Glutamatergic neuron (in vitro differentiated cells): ENCODE results near the gene GCGR. TPM values are rescaled to one million over a fixed set of nuclear protein-coding genes. Genes with fewer than 3 reads are reported as not detected.

Experiments used
- DNase-seq: peaks from one replicate; pipeline ENCODE4 v3.0.0; 2022
- H3K27ac Mint-ChIP-seq: one replicate; pipeline ENCODE4 v1.8.0; 2020; ENCODE audit warnings: mild to moderate bottlenecking, mixed read lengths, inconsistent platforms; ENCODE audit not compliant: unreplicated experiment
- H3K27me3 Mint-ChIP-seq: one replicate; pipeline ENCODE4 v1.8.0; 2020; ENCODE audit warnings: mild to moderate bottlenecking, moderate library complexity, mixed read lengths, inconsistent platforms; ENCODE audit not compliant: unreplicated experiment
- H3K36me3 Mint-ChIP-seq: one replicate; pipeline ENCODE4 v1.8.0; 2020; ENCODE audit warnings: mild to moderate bottlenecking, mixed read lengths, inconsistent platforms; ENCODE audit not compliant: unreplicated experiment
- H3K4me1 Mint-ChIP-seq: one replicate; pipeline ENCODE4 v1.8.0; 2020; ENCODE audit warnings: mild to moderate bottlenecking, low read depth, mixed read lengths, inconsistent platforms; ENCODE audit not compliant: unreplicated experiment
- H3K4me3 Mint-ChIP-seq: one replicate; pipeline ENCODE4 v1.8.0; 2020; ENCODE audit warnings: mild to moderate bottlenecking, mixed read lengths, inconsistent platforms; ENCODE audit not compliant: unreplicated experiment
- H3K9me3 Mint-ChIP-seq: one replicate; pipeline ENCODE4 v1.8.0; 2020; ENCODE audit warnings: mild to moderate bottlenecking, moderate library complexity, mixed read lengths, inconsistent platforms; ENCODE audit not compliant: unreplicated experiment
- total RNA-seq: library from RNA; stranded (reverse); fragmentation: NEBNext Ultra II Directional; extraction: Animal tissue kit (Norgen Biotek cat#: 25700); gene quantifications from one replicate; pipeline ENCODE4 v1.2.1, GENCODE V29; 2021; ENCODE audit not compliant: unreplicated experiment
- TF ChIP-seq, protein P1 (sequence below): fragments of 200-600 bp; sonication (generic); IDR thresholded peaks from one replicate; pipeline ENCODE4 v1.5.0; 2021; ENCODE audit not compliant: partially characterized antibody, unreplicated experiment

GCGR gene
- total RNA-seq, 1 donor from 2014 or later: 6.7 TPM

DNA sequence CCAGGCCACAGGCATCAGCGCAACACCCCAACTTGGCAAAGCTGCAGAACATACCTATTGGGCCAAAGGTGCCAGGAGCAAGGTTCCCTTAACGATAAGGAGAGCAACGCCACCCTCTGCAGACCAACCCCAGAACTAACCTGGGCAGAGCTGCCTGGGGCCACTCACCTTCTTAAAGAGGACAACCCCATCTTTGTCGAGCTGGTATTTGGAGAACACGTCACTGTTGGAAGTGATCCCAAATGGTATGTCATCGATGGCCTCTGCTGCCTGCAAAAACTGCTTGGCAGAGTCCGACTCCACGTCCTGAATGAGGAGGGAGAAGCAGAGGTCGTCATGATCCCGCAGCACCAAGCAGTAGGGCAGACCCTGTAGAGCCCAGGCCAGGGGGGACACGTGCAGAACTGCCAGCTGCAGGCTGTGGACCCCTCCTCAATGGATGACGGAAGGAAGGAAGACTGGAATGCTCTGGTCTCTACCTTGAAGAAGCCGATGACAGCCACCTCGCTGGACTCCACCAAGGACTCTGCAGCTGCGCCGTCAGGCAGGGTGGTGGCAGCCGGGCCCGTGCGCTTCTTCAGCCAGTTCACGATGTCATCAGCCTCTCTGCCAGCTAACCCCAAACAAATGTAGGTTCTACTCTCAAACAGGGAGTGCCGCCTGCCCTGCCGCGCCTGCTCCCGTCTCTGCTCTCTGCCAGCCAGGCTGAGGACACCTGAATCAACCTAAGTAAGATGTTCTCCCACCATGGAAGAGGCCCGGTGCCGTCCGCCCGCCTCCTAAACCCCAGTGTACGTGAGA is 51.2 kb downstream of the GCGR start:
- DNase-seq: no peak
- Mint-ChIP-seq H3K4me3 (no peak overlapping the region), H3K27ac (no peak overlapping the region), H3K36me3 (no peaks in the 10 kb centered on the region), H3K9me3 (peaks cover 6% of the 10 kb centered on the region), H3K4me1 (peaks cover 9% of the 10 kb centered on the region), H3K27me3 (peaks cover 2% of the 10 kb centered on the region)
- TF ChIP-seq, protein P1, sequence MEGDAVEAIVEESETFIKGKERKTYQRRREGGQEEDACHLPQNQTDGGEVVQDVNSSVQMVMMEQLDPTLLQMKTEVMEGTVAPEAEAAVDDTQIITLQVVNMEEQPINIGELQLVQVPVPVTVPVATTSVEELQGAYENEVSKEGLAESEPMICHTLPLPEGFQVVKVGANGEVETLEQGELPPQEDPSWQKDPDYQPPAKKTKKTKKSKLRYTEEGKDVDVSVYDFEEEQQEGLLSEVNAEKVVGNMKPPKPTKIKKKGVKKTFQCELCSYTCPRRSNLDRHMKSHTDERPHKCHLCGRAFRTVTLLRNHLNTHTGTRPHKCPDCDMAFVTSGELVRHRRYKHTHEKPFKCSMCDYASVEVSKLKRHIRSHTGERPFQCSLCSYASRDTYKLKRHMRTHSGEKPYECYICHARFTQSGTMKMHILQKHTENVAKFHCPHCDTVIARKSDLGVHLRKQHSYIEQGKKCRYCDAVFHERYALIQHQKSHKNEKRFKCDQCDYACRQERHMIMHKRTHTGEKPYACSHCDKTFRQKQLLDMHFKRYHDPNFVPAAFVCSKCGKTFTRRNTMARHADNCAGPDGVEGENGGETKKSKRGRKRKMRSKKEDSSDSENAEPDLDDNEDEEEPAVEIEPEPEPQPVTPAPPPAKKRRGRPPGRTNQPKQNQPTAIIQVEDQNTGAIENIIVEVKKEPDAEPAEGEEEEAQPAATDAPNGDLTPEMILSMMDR: no peak

DNA sequence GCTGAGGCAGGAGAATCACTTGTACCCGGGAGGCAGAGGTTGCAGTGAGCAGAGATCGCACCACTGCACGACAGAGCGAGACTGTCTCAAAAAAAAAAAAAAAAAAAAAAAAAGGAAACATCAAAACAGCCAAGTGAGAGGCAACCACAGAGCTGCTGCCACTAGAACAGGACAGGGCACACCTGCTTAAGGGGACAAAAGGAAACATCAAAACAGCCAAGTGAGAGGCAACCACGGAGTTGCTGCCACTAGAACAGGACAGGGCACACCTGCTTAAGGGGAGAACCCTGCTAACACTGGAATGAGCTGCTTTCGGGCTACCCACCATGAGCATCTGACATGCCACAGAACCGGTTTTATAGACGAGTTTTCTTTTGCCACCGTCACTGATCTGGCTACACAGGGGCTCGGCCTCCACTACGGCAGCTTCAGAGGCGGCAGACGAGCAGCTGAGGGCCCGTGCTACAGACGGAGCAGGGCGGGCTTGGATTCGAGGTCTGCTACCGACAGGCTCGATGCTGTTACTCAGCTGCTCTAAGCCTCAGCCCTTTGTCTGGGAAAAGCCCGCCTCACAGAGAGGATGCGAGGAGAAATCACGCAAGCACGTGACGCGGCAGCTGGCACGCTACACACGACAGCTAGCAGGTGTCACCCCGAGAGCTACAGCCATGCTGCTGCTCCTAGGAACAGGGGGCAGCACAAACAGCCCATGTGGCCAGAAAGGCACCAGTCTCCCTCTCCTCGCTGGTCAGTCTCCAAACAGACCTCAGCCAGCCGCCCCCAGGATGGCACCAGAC is 54.4 kb downstream of the GCGR start:
- Mint-ChIP-seq H3K27ac (no peak overlapping the region), H3K9me3 (peaks cover 19% of the 10 kb centered on the region), H3K27me3 (peaks cover 14% of the 10 kb centered on the region), H3K4me3 (peak overlapping the region; percentile 98), H3K4me1 (peaks cover 14% of the 10 kb centered on the region), H3K36me3 (no peaks in the 10 kb centered on the region)
- TF ChIP-seq, protein P1: no peak
- DNase-seq: no peak

DNA sequence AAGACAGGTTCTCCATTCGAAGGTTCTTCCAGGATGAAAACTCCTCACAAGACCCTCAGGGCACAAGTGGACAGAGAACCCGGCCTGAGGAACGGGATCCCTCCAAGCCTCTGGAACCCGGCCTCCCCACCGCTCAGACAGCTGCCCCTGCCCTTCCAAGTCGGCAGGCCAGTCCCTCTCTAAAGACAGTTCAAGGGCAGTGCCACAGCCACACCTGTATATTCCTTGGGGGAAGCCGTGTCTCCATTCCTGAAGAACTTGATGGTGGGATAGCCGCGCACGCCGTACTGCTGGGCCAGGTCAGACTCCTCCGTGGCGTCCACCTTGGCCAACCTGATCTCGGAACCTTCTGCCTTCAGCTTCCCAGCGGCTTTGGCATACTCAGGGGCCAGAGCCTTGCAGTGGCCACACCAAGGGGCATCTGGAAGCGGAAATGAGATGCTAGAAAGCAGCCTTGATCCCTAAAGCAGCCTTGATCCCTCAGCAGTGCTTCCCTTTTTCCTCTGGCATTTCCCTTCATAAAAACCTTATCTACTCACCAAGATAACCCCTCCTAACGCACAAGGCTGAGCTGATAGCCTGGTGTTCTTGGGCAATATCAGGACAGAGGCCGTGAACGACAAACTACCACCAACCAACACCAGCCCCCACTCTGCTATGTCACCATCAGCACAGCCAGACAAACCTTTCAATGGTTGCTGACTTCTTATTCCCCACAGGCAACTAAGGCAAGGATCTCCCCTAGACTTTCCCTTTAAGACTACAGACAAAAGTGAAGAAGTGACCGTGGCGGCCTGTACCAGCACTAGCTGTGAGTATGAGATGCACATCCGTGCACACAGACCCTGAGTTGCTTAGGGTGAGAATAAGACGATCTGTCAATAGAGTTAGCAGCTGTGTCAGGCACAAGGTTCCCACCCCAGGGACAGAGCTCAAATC is 55.3 kb downstream of the GCGR start:
- no peak for DNase-seq
- Mint-ChIP-seq H3K27me3 (peaks cover 14% of the 10 kb centered on the region), H3K4me3 (peak overlapping the region; percentile 98), H3K4me1 (peaks cover 14% of the 10 kb centered on the region), H3K36me3 (no peaks in the 10 kb centered on the region), H3K27ac (peak overlapping the region; percentile 83), H3K9me3 (peaks cover 20% of the 10 kb centered on the region)
- TF ChIP-seq, protein P1: no peak

DNA sequence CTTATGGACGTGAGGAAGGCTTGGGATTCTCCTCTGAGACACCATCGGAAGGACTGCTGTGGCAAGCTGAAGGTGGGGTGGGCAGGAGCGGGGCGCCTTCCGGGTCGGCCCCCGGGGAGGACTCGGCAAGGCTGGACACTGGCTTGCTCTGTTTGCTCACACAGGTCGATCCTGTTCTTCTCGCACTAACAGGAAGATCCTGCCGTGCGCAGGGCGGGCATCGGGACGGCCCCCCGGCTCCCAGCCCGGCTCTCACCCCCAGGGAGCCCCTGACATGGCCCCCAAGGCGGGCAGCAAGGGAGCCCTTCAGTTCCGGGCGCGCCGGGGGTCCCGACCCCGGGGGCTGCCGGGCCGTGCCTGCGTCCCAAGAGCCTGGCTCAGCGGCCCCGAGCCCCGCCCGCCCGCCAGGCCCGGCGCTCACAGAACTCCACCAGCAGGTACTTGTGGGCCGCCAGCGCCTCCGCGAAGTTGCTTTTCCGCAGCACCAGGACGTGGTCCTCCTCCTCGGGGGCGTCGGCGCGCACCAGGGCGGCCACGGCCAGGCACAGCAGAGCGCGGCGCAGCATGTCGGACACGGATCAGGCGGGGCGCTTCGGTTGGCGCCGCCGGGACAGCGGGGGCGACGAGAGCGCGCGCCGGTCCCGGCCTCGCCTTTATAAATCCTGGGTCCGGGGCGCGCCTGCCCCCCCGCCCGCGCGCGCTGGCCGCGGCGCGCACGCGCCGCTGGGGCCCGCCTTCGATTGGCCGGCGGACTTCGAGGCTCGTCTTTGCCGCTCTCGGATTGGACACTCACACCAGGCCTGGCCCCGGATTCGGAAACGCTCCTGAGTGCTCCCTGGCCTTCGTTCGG is 56.2 kb downstream of the GCGR start, which contains the start of gene P4HB:
Gene P4HB (minus strand): TSS at position 630 of the 850 bp plus-strand sequence. CDS start 64 bp downstream, at position 566.
- H3K9me3 Mint-ChIP-seq: peaks cover 20% of the 10 kb centered on the region
- H3K4me1 Mint-ChIP-seq: peaks cover 14% of the 10 kb centered on the region
- TF ChIP-seq, protein P1: no peak
- H3K4me3 Mint-ChIP-seq: peak within 1 kb of the TSS; percentile 98
- DNase-seq: peak; percentile 96
- H3K27ac Mint-ChIP-seq: peak within 1 kb of the TSS; percentile 96
- H3K36me3 Mint-ChIP-seq: no peaks in the 10 kb centered on the region
- H3K27me3 Mint-ChIP-seq: peaks cover 14% of the 10 kb centered on the region
